NT2/D1 (cell line): Measurements from ENCODE around the gene HOXA4.

ENCODE experiments used
- YY1 ChIP-seq: IDR thresholded peaks from 2 replicates; pipeline ENCODE4 v1.6.1; 2011; ENCODE audit not compliant: insufficient read length, insufficient read depth
- ZNF274 ChIP-seq: IDR thresholded peaks from 2 replicates; pipeline ENCODE4 v1.6.1; 2011; ENCODE audit warnings: mild to moderate bottlenecking, low read depth, low read length

GRCh38 chr7:27162561-27163287 is 32.2 kb upstream of the HOXA4 start:
- TF ChIP-seq YY1 (no peak), ZNF274 (no peak)
